HepG2 (cell line): ENCODE measurements around the gene NT5DC1. TPM values are rescaled to one million over a fixed set of nuclear protein-coding genes. Genes with fewer than 3 reads are reported as not detected.

ENCODE experiments used
- ATAC-seq: fragments of 200-7000 bp; cut with Tn5 transposase; 3 replicates; pipeline ENCODE4 v1.9.1; 2020; ENCODE audit warnings: mild to moderate bottlenecking, moderate library complexity
- BruUV-seq: library from RNA; stranded (reverse); fragments of 400-500 nt; replicated peaks from 2 replicates; lab custom pipeline; 2021; lab: Mats Ljungman, UMichigan
- CTCF ChIA-PET: fragments of 300-600 bp; formaldehyde crosslinking; extraction: SDS; loops from one replicate; lab custom pipeline; 2021; ENCODE audit warnings: low total read pairs, inconsistent platforms, low intra/inter-chr PET ratio; lab: Yijun Ruan, JAX
- POLR2A ChIA-PET: fragments of 350-600 bp; sonication (Branson Sonifier 250); formaldehyde crosslinking; loops from one replicate; lab custom pipeline; 2020; ENCODE audit warnings: antibody characterized with exemption, inconsistent platforms; lab: Yijun Ruan, JAX
- DNase-seq: peaks from one replicate; pipeline ENCODE4 v3.0.0-alpha.2; 2015; ENCODE audit warnings: low spot score
- FAIRE-seq: peaks from 3 replicates; lab custom pipeline; 2011; peaks lifted over from hg19 to GRCh38; lab: Jason Lieb, UNC
- H2AFZ ChIP-seq: one replicate; pipeline ENCODE4 v1.6.1; 2011; ENCODE audit warnings: low read length, inconsistent platforms
- H3K27ac ChIP-seq: fragments of 300-600 bp; 3 replicates; pipeline ENCODE4 v1.8.0; 2011; ENCODE audit warnings: mixed run types, mild to moderate bottlenecking, mixed read lengths, low read length, inconsistent platforms; ENCODE audit not compliant: insufficient read depth; ENCODE audit errors: extremely low read length
- H3K27me3 ChIP-seq, 2 experiments: fragments of 200-600 bp in 1 of 2; 2 replicates in 1 of 2; 3 replicates in 1 of 2; pipeline versions ENCODE4 v1.6.0 to v1.8.0; 2011; ENCODE audit warnings: low read length in 2 of 2, mild to moderate bottlenecking in 2 of 2, moderate library complexity in 2 of 2, inconsistent platforms in 1 of 2; ENCODE audit not compliant: insufficient read depth in 2 of 2, control insufficient read depth in 1 of 2
- H3K36me3 ChIP-seq, 2 experiments: fragments of 200-600 bp in 1 of 2; replicated peaks in 1 of 2; 2 replicates in 1 of 2; 3 replicates in 1 of 2; pipeline versions ENCODE4 v1.5.1 to v1.8.0; 2011; ENCODE audit warnings: low read length in 2 of 2, inconsistent platforms in 1 of 2; ENCODE audit not compliant: insufficient read depth in 2 of 2, control insufficient read depth in 1 of 2
- H3K4me1 ChIP-seq: 2 replicates; pipeline ENCODE4 v1.5.1; 2012; ENCODE audit warnings: low read length, inconsistent platforms; ENCODE audit not compliant: insufficient read depth
- H3K4me2 ChIP-seq: 2 replicates; pipeline ENCODE4 v1.6.0; 2011; ENCODE audit warnings: low read depth, low read length, inconsistent platforms
- H3K4me3 ChIP-seq, 3 experiments: fragments of 200-600 bp in 1 of 3; sonication (generic), shearing (Covaris generic) in 1 of 3; replicated peaks in 1 of 3; 2 replicates each; pipeline ENCODE4 v1.5.1; 2011 to 2016; ENCODE audit warnings: low read length in 3 of 3, inconsistent platforms in 2 of 3, low read depth in 2 of 3, mild to moderate bottlenecking in 2 of 3, control low read depth in 1 of 3, mixed read lengths in 1 of 3; ENCODE audit not compliant: insufficient read depth in 1 of 3
- H3K79me2 ChIP-seq: one replicate; pipeline ENCODE4 v1.6.1; 2011; ENCODE audit warnings: low read length, inconsistent platforms; ENCODE audit not compliant: insufficient read depth
- H3K9ac ChIP-seq: 2 replicates; pipeline ENCODE4 v1.6.0; 2011; ENCODE audit warnings: mild to moderate bottlenecking, low read depth, low read length, inconsistent platforms; ENCODE audit not compliant: insufficient read depth
- H3K9me3 ChIP-seq: 2 replicates; pipeline ENCODE4 v1.5.1; 2012; ENCODE audit warnings: mild to moderate bottlenecking, low read length
- H4K20me1 ChIP-seq: 2 replicates; pipeline ENCODE4 v1.6.0; 2011; ENCODE audit warnings: inconsistent platforms, mild to moderate bottlenecking, low read length, moderate library complexity; ENCODE audit not compliant: insufficient read depth
- BRCA1 ChIP-seq: sonication (generic); formaldehyde crosslinking; IDR thresholded peaks from 2 replicates; pipeline ENCODE4 v1.4.0; 2020; ENCODE audit warnings: missing genetic modification reagents
- CHD4 ChIP-seq: fragments of 200-600 bp; sonication (generic); IDR thresholded peaks from 2 replicates; pipeline ENCODE4 v1.7.0; 2017; ENCODE audit warnings: mild to moderate bottlenecking, low read length, borderline replicate concordance
- CREB3 ChIP-seq: sonication (generic); formaldehyde crosslinking; IDR thresholded peaks from 2 replicates; pipeline ENCODE4 v1.5.0; 2020; ENCODE audit warnings: missing genetic modification reagents
- DRAP1 ChIP-seq: IDR thresholded peaks from 2 replicates; pipeline ENCODE4 v1.6.1; 2016; ENCODE audit warnings: missing genetic modification reagents, missing compliant biosample characterization
- ELK4 ChIP-seq: sonication (generic); formaldehyde crosslinking; IDR thresholded peaks from 2 replicates; pipeline ENCODE4 v1.9.0; 2021; ENCODE audit warnings: missing genetic modification reagents, borderline replicate concordance
- FOXK2 ChIP-seq: fragments of 450-650 bp; IDR thresholded peaks from 2 replicates; pipeline ENCODE4 v1.6.1; 2016
- GABPB1 ChIP-seq: IDR thresholded peaks from 2 replicates; pipeline ENCODE4 v1.6.1; 2016; ENCODE audit warnings: mild to moderate bottlenecking, missing genetic modification reagents, moderate library complexity, missing compliant biosample characterization
- HOXA9 ChIP-seq: sonication (generic); formaldehyde crosslinking; IDR thresholded peaks from 2 replicates; pipeline ENCODE4 v1.8.1; 2022; ENCODE audit warnings: missing genetic modification reagents, mild to moderate bottlenecking, moderate library complexity, borderline replicate concordance
- MIXL1 ChIP-seq: IDR thresholded peaks from 2 replicates; pipeline ENCODE4 v1.6.1; 2016
- POLR2A ChIP-seq, 2 experiments: IDR thresholded peaks; 2 replicates each; pipeline ENCODE4 v1.6.1; 2011; ENCODE audit warnings: low read depth in 2 of 2, low read length in 2 of 2, mild to moderate bottlenecking in 1 of 2, moderate library complexity in 1 of 2; ENCODE audit not compliant: insufficient read depth in 1 of 2
- SOX6 ChIP-seq, 2 experiments: fragments of 450-650 bp in 1 of 2; sonication (generic) in 1 of 2; formaldehyde crosslinking in 1 of 2; IDR thresholded peaks; 2 replicates each; pipeline versions ENCODE4 v1.4.0 to v1.6.1; 2017 to 2020; ENCODE audit warnings: antibody characterized with exemption in 1 of 2, mild to moderate bottlenecking in 1 of 2, missing genetic modification reagents in 1 of 2
- STAG1 ChIP-seq: sonication (generic); formaldehyde crosslinking; IDR thresholded peaks from 2 replicates; pipeline ENCODE4 v1.4.0; 2020; ENCODE audit warnings: missing genetic modification reagents
- TCF7L2 ChIP-seq: IDR thresholded peaks from 2 replicates; pipeline ENCODE4 v1.6.1; 2011; ENCODE audit warnings: mild to moderate bottlenecking, low read depth, low read length, moderate library complexity
- THAP7 ChIP-seq: sonication (generic); formaldehyde crosslinking; IDR thresholded peaks from 2 replicates; pipeline ENCODE4 v1.8.1; 2023; ENCODE audit warnings: mild to moderate bottlenecking, missing genetic modification reagents
- ZFX ChIP-seq: sonication (generic); formaldehyde crosslinking; IDR thresholded peaks from 2 replicates; pipeline ENCODE4 v1.4.0; 2020; ENCODE audit warnings: mild to moderate bottlenecking, low read depth, missing genetic modification reagents, moderate library complexity
- ZFY ChIP-seq: sonication (generic); formaldehyde crosslinking; IDR thresholded peaks from 2 replicates; pipeline ENCODE4 v1.4.0; 2020; ENCODE audit warnings: missing genetic modification reagents
- ZNF296 ChIP-seq: sonication (generic); formaldehyde crosslinking; conservative IDR thresholded peaks from 2 replicates; pipeline ENCODE4 v1.5.0; 2020; ENCODE audit warnings: mild to moderate bottlenecking, missing genetic modification reagents
- ZNF562 ChIP-seq: sonication (generic); formaldehyde crosslinking; IDR thresholded peaks from 2 replicates; pipeline ENCODE4 v1.8.0; 2022; ENCODE audit warnings: missing genetic modification reagents, borderline replicate concordance
- ZNF563 ChIP-seq: sonication (generic); formaldehyde crosslinking; IDR thresholded peaks from 2 replicates; pipeline ENCODE4 v1.8.0; 2022; ENCODE audit warnings: mild to moderate bottlenecking, moderate library complexity, missing genetic modification reagents
- WGBS: methylation state at CpG from one replicate; pipeline ENCODE4 v1.1.6; 2017; ENCODE audit warnings: low lambda C conversion rate; 5-methylcytosine and 5-hydroxymethylcytosine counted together
- in situ Hi-C: cut with HindIII; loops from 2 replicates; pipeline ENCODE4 v1.10.0; 2017; ENCODE audit warnings: low pct_unique_long_range_greater_than_20kb; ENCODE audit not compliant: extremely low pct_ligation_motif_present
- intact Hi-C: fragments of 100-400 bp; cut with micrococcal nuclease; formaldehyde crosslinking; loops from one replicate; pipeline ENCODE4 v1.10.0; 2022; ENCODE audit not compliant: unreplicated experiment
- polyA plus RNA-seq, 8 experiments: library from polyadenylated mRNA; depleted of rRNA in 3 of 8; stranded (reverse) in 7 of 8; unstranded in 1 of 8; fragments of >200 nt; fragmentation: Illumina TruSeq in 4 of 8; extraction: Trizol in 4 of 8; gene quantifications; 2 replicates each; pipeline versions ENCODE4 v1.2.1 to v1.2.3, GENCODE V29; 2011 to 2016; ENCODE audit warnings: low read depth in 4 of 8, missing spikeins in 1 of 8, mixed read lengths in 1 of 8; ENCODE audit not compliant: insufficient read depth in 1 of 8
- total RNA-seq, 5 experiments: library from RNA; depleted of rRNA; stranded (reverse); fragments of >200 nt; fragmentation: Illumina TruSeq; extraction: Trizol; gene quantifications; 2 replicates each; pipeline ENCODE4 v1.2.3, GENCODE V29; 2016; ENCODE audit warnings: low read depth in 1 of 5

NT5DC1 gene
- total and polyA plus RNA-seq, 2 of the 13 experiments (the other 11 are each of a cell fraction or from before 2014, with no cell fraction given): 27.0 to 56.1 TPM

GRCh38 chr6:116170358-116171057, 69.9 kb downstream of the NT5DC1 start (continued):
- TF ChIP-seq ZFX (CRISPR knock-in tag) (no peak), SOX6 (IDR thresholded peaks at IDR 0.05) (no peak), SOX6 (CRISPR knock-in tag; IDR thresholded peaks at IDR 0.05) (no peak), TCF7L2 (no peak), MIXL1 (CRISPR knock-in tag) (no peak), HOXA9 (CRISPR knock-in tag) (no peak), STAG1 (CRISPR knock-in tag) (no peak)

- H3K9me3 ChIP-seq: peaks cover 20% of the 10 kb centered on the region
- 63% methylated on average over 3 of the region's 3 CpGs for WGBS
- intact Hi-C loops: no loop called here
- POLR2A ChIA-PET: no interaction called here
- FAIRE-seq: no peak
- no peak overlapping the region for H3K9ac ChIP-seq
- CTCF ChIA-PET: no interaction called here
- in situ Hi-C loops: no loop called here
- DNase-seq: no peak
- H2AFZ ChIP-seq: no peak overlapping the region
- no peak for TF ChIP-seq CREB3
- no peak for TF ChIP-seq DRAP1 (CRISPR knock-in tag)
- TF ChIP-seq FOXK2: no peak
- TF ChIP-seq GABPB1 (CRISPR knock-in tag): no peak
- TF ChIP-seq POLR2A (IDR thresholded peaks at IDR 0.05; ENCODE audit: insufficient read depth in 1 of 2, low read depth in 2 of 2, low read length in 2 of 2): no peak
- no peak for TF ChIP-seq ELK4
- no peak for TF ChIP-seq THAP7 (CRISPR knock-in tag)
- no peak for TF ChIP-seq ZNF563 (CRISPR knock-in tag)
- TF ChIP-seq BRCA1 (CRISPR knock-in tag): no peak
- no peak for TF ChIP-seq ZNF562 (CRISPR knock-in tag)
- no peak for TF ChIP-seq CHD4
- no peak for TF ChIP-seq ZFY (CRISPR knock-in tag)
- TF ChIP-seq ZNF296 (CRISPR knock-in tag): no peak
- TF ChIP-seq, all 625 proteins: peak for 0
- no peaks in the 10 kb centered on the region for H3K27me3 ChIP-seq
- no peak overlapping the region for H3K4me3 ChIP-seq
- peaks cover 0 to 2% of the 10 kb centered on the region in 2 experiments; a peak in 1 of 5 replicates for H3K36me3 ChIP-seq
- no peaks in the 10 kb centered on the region for H4K20me1 ChIP-seq
- H3K79me2 ChIP-seq: no peaks in the 10 kb centered on the region
- no peak overlapping the region for H3K27ac ChIP-seq
- no peak overlapping the region for H3K4me2 ChIP-seq
- no TSS peak for BruUV-seq
- no peaks in the 10 kb centered on the region for H3K4me1 ChIP-seq
- no peak for ATAC-seq
These were observed 73.3 kb downstream of the NT5DC1 start for GRCh38 chr6:116173928-116174327.
